ENCODE measurements around the gene CCDC83. TPM values are rescaled to one million over a fixed set of nuclear protein-coding genes. Genes with fewer than 3 reads are reported as not detected.

Gene CCDC83
- total RNA-seq, 1 donor from 2014 or later = not detected

DNA sequence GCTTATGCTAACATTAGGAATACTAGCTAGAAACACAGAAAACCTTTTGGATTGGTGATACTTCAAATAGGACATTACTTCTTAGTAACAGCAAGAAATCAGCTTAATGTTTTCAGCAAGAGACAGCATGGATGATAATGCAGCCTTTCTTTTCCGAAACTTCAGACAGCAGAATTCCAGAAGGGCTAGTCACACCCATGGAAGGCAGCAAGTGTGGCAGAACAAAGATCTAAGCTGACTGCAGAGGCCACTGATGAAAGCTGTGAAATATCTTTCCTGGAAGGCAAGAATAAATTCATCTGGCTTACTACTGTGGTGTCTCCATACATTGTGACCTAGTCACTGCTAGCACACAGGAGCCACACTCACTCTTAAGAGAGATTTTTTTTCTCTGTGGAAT, 100.3 kb downstream of the CCDC83 start:
- TF ChIP-seq, protein P1, sequence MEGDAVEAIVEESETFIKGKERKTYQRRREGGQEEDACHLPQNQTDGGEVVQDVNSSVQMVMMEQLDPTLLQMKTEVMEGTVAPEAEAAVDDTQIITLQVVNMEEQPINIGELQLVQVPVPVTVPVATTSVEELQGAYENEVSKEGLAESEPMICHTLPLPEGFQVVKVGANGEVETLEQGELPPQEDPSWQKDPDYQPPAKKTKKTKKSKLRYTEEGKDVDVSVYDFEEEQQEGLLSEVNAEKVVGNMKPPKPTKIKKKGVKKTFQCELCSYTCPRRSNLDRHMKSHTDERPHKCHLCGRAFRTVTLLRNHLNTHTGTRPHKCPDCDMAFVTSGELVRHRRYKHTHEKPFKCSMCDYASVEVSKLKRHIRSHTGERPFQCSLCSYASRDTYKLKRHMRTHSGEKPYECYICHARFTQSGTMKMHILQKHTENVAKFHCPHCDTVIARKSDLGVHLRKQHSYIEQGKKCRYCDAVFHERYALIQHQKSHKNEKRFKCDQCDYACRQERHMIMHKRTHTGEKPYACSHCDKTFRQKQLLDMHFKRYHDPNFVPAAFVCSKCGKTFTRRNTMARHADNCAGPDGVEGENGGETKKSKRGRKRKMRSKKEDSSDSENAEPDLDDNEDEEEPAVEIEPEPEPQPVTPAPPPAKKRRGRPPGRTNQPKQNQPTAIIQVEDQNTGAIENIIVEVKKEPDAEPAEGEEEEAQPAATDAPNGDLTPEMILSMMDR (IDR thresholded peaks at IDR 0.05; ENCODE audit: partially characterized antibody, unreplicated experiment) = no peak
- peaks cover 2% of the 10 kb centered on the region for H3K27me3 Mint-ChIP-seq (ENCODE audit: unreplicated experiment)
- DNase-seq = no peak
- H3K4me1 Mint-ChIP-seq (ENCODE audit: low read depth, unreplicated experiment) = peaks cover 4% of the 10 kb centered on the region
- no peak overlapping the region for H3K27ac Mint-ChIP-seq (ENCODE audit: unreplicated experiment)
- peaks cover 4% of the 10 kb centered on the region for H3K9me3 Mint-ChIP-seq (ENCODE audit: unreplicated experiment)
- no peak overlapping the region for H3K4me3 Mint-ChIP-seq (ENCODE audit: unreplicated experiment)
- peaks cover 9% of the 10 kb centered on the region for H3K36me3 Mint-ChIP-seq (ENCODE audit: unreplicated experiment)

DNA sequence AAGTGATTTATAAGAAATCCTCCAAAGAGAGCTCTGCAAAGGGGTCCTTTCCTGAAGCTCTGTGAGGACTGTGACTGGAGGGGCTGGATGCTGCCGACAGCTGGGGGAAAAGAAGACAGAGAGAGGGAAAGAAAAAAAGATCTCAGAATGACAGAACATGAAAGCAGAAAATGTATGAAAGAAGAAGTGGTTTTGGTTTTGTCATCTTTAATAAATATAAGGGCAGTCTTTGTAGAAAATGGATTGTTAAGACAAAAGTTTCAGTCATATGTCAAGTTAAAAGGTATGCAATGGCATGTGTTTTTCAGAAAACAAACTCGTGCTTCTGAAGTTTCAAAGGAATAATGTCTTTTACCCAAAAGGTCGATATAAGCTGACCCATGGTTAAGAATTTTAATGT, 105.5 kb downstream of the CCDC83 start:
- TF ChIP-seq, protein P1 (IDR thresholded peaks at IDR 0.05; ENCODE audit: partially characterized antibody, unreplicated experiment) = no peak
- H3K4me3 Mint-ChIP-seq (ENCODE audit: unreplicated experiment) = no peak overlapping the region
- H3K36me3 Mint-ChIP-seq (ENCODE audit: unreplicated experiment) = no peaks in the 10 kb centered on the region
- no peak for DNase-seq
- H3K27ac Mint-ChIP-seq (ENCODE audit: unreplicated experiment) = no peak overlapping the region
- H3K27me3 Mint-ChIP-seq (ENCODE audit: unreplicated experiment) = no peaks in the 10 kb centered on the region
- H3K4me1 Mint-ChIP-seq (ENCODE audit: low read depth, unreplicated experiment) = peaks cover 10% of the 10 kb centered on the region
- H3K9me3 Mint-ChIP-seq (ENCODE audit: unreplicated experiment) = peaks cover 2% of the 10 kb centered on the region

DNA sequence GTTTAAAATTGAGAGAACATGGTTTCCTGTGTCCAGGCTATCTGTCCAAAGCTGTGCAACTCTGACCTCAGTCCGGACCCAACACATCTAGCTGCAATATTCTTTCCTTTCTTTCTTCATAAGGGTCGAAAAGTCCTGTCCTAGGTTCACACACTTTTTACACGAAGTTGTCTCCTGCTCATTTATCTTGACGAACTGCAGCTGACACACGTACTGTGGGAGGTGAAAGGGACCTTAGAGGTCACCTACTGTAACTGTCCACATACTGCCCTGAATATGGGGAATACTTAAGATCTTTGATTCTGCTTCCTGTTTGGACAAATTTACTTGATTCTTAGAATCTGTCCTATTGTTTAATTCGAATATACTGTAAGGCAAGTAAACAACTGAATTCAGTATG, 105.9 kb downstream of the CCDC83 start:
- Mint-ChIP-seq H3K27ac (ENCODE audit: unreplicated experiment) (no peak overlapping the region), H3K27me3 (ENCODE audit: unreplicated experiment) (no peaks in the 10 kb centered on the region), H3K4me3 (ENCODE audit: unreplicated experiment) (no peak overlapping the region), H3K4me1 (ENCODE audit: low read depth, unreplicated experiment) (peaks cover 9% of the 10 kb centered on the region), H3K9me3 (ENCODE audit: unreplicated experiment) (peaks cover 2% of the 10 kb centered on the region), H3K36me3 (ENCODE audit: unreplicated experiment) (no peaks in the 10 kb centered on the region)
- TF ChIP-seq, protein P1 (IDR thresholded peaks at IDR 0.05; ENCODE audit: partially characterized antibody, unreplicated experiment) = no peak
- DNase-seq = no peak

DNA sequence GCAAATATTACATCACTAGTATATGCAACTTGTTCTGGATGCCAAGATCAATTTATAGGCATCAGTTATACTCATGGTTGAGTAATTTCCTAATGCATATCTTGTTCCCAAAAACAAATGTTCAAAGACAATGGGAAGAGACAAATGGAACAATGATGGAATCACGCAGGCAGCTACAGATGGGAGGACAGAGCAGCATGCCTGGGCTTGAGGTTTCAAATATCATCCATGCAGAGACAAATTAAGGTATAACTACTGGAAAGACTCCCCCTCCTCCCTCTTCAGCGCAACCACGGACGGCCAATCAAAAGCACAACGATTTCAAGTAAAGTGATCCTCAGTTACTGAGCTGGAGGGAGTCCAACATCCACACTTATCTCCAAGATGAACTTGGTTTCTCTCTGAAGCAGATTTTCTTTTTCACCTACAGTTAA, 106.8 kb downstream of the CCDC83 start:
- Mint-ChIP-seq H3K36me3 (ENCODE audit: unreplicated experiment) (no peaks in the 10 kb centered on the region), H3K4me1 (ENCODE audit: low read depth, unreplicated experiment) (peaks cover 6% of the 10 kb centered on the region), H3K4me3 (ENCODE audit: unreplicated experiment) (no peak overlapping the region), H3K27ac (ENCODE audit: unreplicated experiment) (peak overlapping the region; percentile 1), H3K9me3 (ENCODE audit: unreplicated experiment) (peaks cover 2% of the 10 kb centered on the region), H3K27me3 (ENCODE audit: unreplicated experiment) (no peaks in the 10 kb centered on the region)
- TF ChIP-seq, protein P1 (IDR thresholded peaks at IDR 0.05; ENCODE audit: partially characterized antibody, unreplicated experiment) = no peak
- DNase-seq = no peak

DNA sequence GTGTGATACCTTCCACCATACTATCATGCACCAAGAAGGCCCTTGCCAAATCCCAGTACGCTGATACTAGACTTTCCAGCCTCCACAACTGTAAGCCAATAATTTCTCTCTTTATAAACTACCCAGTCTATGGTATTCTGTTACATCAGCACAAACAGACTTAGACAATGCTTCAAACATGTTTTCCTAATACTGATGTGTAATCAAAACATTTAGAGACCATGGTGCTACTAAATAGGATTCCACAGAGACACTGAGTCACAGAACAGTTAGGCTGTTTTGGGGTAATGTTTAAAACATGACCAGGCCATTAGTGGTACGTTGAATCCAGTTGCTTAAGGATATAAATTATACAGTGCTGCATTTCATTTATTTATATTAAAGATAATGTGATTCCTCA, 110.0 kb downstream of the CCDC83 start:
- Mint-ChIP-seq H3K27me3 (ENCODE audit: unreplicated experiment) (no peaks in the 10 kb centered on the region), H3K4me1 (ENCODE audit: low read depth, unreplicated experiment) (peaks cover 6% of the 10 kb centered on the region), H3K27ac (ENCODE audit: unreplicated experiment) (no peak overlapping the region), H3K36me3 (ENCODE audit: unreplicated experiment) (no peaks in the 10 kb centered on the region), H3K4me3 (ENCODE audit: unreplicated experiment) (no peak overlapping the region), H3K9me3 (ENCODE audit: unreplicated experiment) (peaks cover 2% of the 10 kb centered on the region)
- no peak for DNase-seq
- TF ChIP-seq, protein P1 (IDR thresholded peaks at IDR 0.05; ENCODE audit: partially characterized antibody, unreplicated experiment) = no peak
